GM12878 (cell line): ENCODE measurements around the gene TNRC6C. TPM values are rescaled to one million over a fixed set of nuclear protein-coding genes. Genes with fewer than 3 reads are reported as not detected.

ENCODE experiments used
- ATAC-seq: fragments of 200-7000 bp; cut with Tn5 transposase; 3 replicates; pipeline ENCODE4 v1.9.1; 2020; ENCODE audit warnings: mild to moderate bottlenecking, moderate library complexity
- BruUV-seq: library from RNA; stranded (reverse); fragments of 400-500 nt; replicated peaks from 2 replicates; lab custom pipeline; 2021; lab: Mats Ljungman, UMichigan
- CTCF ChIA-PET: fragments of 300-600 bp; sonication (Branson Sonifier 250); formaldehyde crosslinking; extraction: SDS; loops from one replicate; lab custom pipeline; 2021; ENCODE audit warnings: inconsistent platforms; lab: Yijun Ruan, JAX
- POLR2A ChIA-PET: fragments of 350-600 bp; formaldehyde crosslinking; extraction: SDS; loops from one replicate; lab custom pipeline; 2021; ENCODE audit warnings: inconsistent platforms; lab: Charles Lee
- RAD21 ChIA-PET: fragments of 300-600 bp; sonication (Branson Sonifier 250); formaldehyde crosslinking; loops from one replicate; lab custom pipeline; 2023; ENCODE audit warnings: antibody characterized with exemption; ENCODE audit not compliant: unreplicated experiment; lab: Charles Lee
- SMC1A ChIA-PET: fragments of 300-600 bp; sonication (Branson Sonifier 250); formaldehyde crosslinking; loops from one replicate; lab custom pipeline; 2023; ENCODE audit not compliant: unreplicated experiment, uncharacterized antibody; lab: Charles Lee
- DNase-seq: peaks from one replicate; pipeline ENCODE4 v3.0.0-alpha.2; 2011; ENCODE audit warnings: low read depth, low spot score
- FAIRE-seq: peaks from 3 replicates; lab custom pipeline; 2011; peaks lifted over from hg19 to GRCh38; lab: Jason Lieb, UNC
- H2AFZ ChIP-seq: 2 replicates; pipeline ENCODE4 v1.6.0; 2011; ENCODE audit warnings: low read depth, low read length, control low read depth; ENCODE audit not compliant: control insufficient read depth
- H3K27ac ChIP-seq: 2 replicates; pipeline ENCODE4 v1.5.1; 2011; ENCODE audit warnings: control low read depth; ENCODE audit not compliant: control insufficient read depth, insufficient read depth
- H3K27me3 ChIP-seq, 2 experiments: replicated peaks in 1 of 2; 2 replicates each; pipeline versions ENCODE4 v1.6.0 to v1.6.1; 2011; ENCODE audit warnings: low read length in 1 of 2; ENCODE audit not compliant: control insufficient read depth in 2 of 2, insufficient read depth in 2 of 2
- H3K36me3 ChIP-seq, 2 experiments: 2 replicates each; pipeline ENCODE4 v1.5.1; 2011; ENCODE audit warnings: low read length in 1 of 2; ENCODE audit not compliant: control insufficient read depth in 2 of 2, insufficient read depth in 2 of 2
- H3K4me1 ChIP-seq: 2 replicates; pipeline ENCODE4 v1.6.1; 2011; ENCODE audit warnings: mild to moderate bottlenecking, low read length, moderate library complexity, mixed read lengths; ENCODE audit not compliant: control insufficient read depth, insufficient read depth
- H3K4me2 ChIP-seq: 2 replicates; pipeline ENCODE4 v1.6.0; 2011; ENCODE audit warnings: control low read depth; ENCODE audit not compliant: control insufficient read depth, insufficient read depth
- H3K4me3 ChIP-seq: fragments of 200-600 bp; sonication (generic); 2 replicates; pipeline ENCODE4 v1.5.1; 2016
- H3K79me2 ChIP-seq: 2 replicates; pipeline ENCODE4 v1.6.0; 2011; ENCODE audit warnings: low read length; ENCODE audit not compliant: control insufficient read depth, insufficient read depth
- H3K9ac ChIP-seq: 2 replicates; pipeline ENCODE4 v1.8.0; 2011; ENCODE audit warnings: low read length, control low read depth, mixed read lengths; ENCODE audit not compliant: control insufficient read depth, insufficient read depth
- H3K9me3 ChIP-seq: replicated peaks from 3 replicates; pipeline ENCODE4 v1.5.1; 2011; ENCODE audit warnings: mild to moderate bottlenecking, low read length; ENCODE audit not compliant: control insufficient read depth, insufficient read depth
- H4K20me1 ChIP-seq: 2 replicates; pipeline ENCODE4 v1.6.0; 2011; ENCODE audit not compliant: control insufficient read depth, insufficient read depth
- BACH1 ChIP-seq: fragments of 450-650 bp; IDR thresholded peaks from 2 replicates; pipeline ENCODE4 v1.6.1; 2017; ENCODE audit warnings: mild to moderate bottlenecking, borderline replicate concordance
- EGR1 ChIP-seq, 2 experiments: IDR thresholded peaks; 1 replicate in 1 of 2; 2 replicates in 1 of 2; pipeline ENCODE4 v1.6.1; 2011 to 2012; ENCODE audit warnings: low read depth in 2 of 2, low read length in 2 of 2, borderline replicate concordance in 1 of 2, mild to moderate bottlenecking in 1 of 2, moderate library complexity in 1 of 2
- MTA3 ChIP-seq: IDR thresholded peaks from 2 replicates; pipeline ENCODE4 v1.6.1; 2012; ENCODE audit warnings: low read length, inconsistent platforms, borderline replicate concordance
- NFXL1 ChIP-seq: fragments of 450-650 bp; IDR thresholded peaks from 2 replicates; pipeline ENCODE4 v1.6.1; 2017; ENCODE audit warnings: antibody characterized with exemption, mild to moderate bottlenecking, borderline replicate concordance
- PML ChIP-seq: IDR thresholded peaks from 2 replicates; pipeline ENCODE4 v1.6.1; 2012; ENCODE audit warnings: low read length, inconsistent platforms
- POU2F2 ChIP-seq: IDR thresholded peaks from 3 replicates; pipeline ENCODE4 v1.6.1; 2011; ENCODE audit warnings: low read depth, mild to moderate bottlenecking, low read length, borderline replicate concordance
- RAD51 ChIP-seq: fragments of 450-650 bp; IDR thresholded peaks from 2 replicates; pipeline ENCODE4 v1.6.1; 2016; ENCODE audit warnings: moderate library complexity, mild to moderate bottlenecking, inconsistent platforms
- SPI1 ChIP-seq: IDR thresholded peaks from 2 replicates; pipeline ENCODE4 v1.6.1; 2011; ENCODE audit warnings: low read depth, mild to moderate bottlenecking, low read length, moderate library complexity, borderline replicate concordance; ENCODE audit not compliant: insufficient read depth
- YY1 ChIP-seq: IDR thresholded peaks from 2 replicates; pipeline ENCODE4 v1.6.1; 2011; ENCODE audit warnings: low read depth, mild to moderate bottlenecking, low read length
- WGBS: methylation state at CpG from one replicate; pipeline ENCODE4 v1.1.6; 2016; ENCODE audit warnings: low lambda C conversion rate; ENCODE audit not compliant: insufficient replicate concordance, insufficient coverage; ENCODE audit errors: missing lambda C conversion rate; 5-methylcytosine and 5-hydroxymethylcytosine counted together
- in situ Hi-C: fragments of 300-500 bp; cut with MboI; formaldehyde crosslinking; loops from 9 replicates; pipeline ENCODE4 v1.14.3; 2018; ENCODE audit warnings: mixed read lengths
- intact Hi-C: fragments of 100-400 bp; cut with micrococcal nuclease; formaldehyde crosslinking; loops from one replicate; pipeline ENCODE4 v1.14.2; 2022; ENCODE audit not compliant: unreplicated experiment
- polyA plus RNA-seq, 11 experiments: library from polyadenylated mRNA; depleted of rRNA in 4 of 11; unstranded in 6 of 11; stranded (reverse) in 5 of 11; fragments of >200 nt; fragmentation: Nextera tagmentation in 4 of 11; fragmentation: Illumina TruSeq in 1 of 11; extraction: Ambion mirVana in 4 of 11; extraction: Trizol in 1 of 11; gene quantifications; 1 replicate in 1 of 11; 2 replicates in 10 of 11; pipeline versions ENCODE4 v1.2.1 to v1.2.3, GENCODE V29; 2011 to 2016; ENCODE audit warnings: inconsistent platforms in 2 of 11, missing spikeins in 2 of 11, low read depth in 1 of 11
- total RNA-seq, 4 experiments: library from RNA; depleted of rRNA in 3 of 4; stranded (reverse); fragments of >200 nt in 3 of 4; fragmentation: Illumina TruSeq in 1 of 4; extraction: Trizol in 1 of 4; gene quantifications; 2 replicates each; pipeline versions ENCODE4 v1.2.1 to v1.2.3, GENCODE V29; 2013 to 2021
- TF ChIP-seq, protein P1 (sequence below): fragments of 450-650 bp; IDR thresholded peaks from 2 replicates; pipeline ENCODE4 v1.6.1; 2017; ENCODE audit warnings: mild to moderate bottlenecking

The TNRC6C gene
- total and polyA plus RNA-seq, 10 of the 15 experiments (the other 5 are each of a cell fraction or from before 2014, with no cell fraction given), result 0.40 to 6.1 (median 0.96) TPM

DNA sequence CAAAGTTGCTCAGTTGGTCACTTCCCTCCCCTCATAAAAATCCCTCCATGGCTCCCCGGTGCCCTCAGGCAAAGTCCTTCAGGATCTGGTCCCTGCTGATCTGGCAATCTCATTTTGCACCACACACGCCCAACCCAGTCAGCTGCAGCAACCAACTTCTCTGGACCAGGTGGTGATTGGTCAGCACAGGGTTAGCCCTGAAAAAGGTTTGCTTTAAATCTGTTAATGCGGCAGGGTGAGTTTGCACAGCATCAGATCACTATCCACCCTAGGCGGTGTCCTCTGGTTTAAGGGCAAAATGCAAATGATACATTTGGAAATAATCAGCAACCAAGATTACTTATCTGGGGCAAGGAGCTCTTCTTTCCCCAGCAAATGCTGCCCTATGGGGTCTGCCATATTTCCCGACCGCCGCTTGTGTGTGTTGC lies 42.9 kb upstream of the TNRC6C start:
- H3K9ac ChIP-seq, result no peak overlapping the region
- H3K9me3 ChIP-seq, result no peaks in the 10 kb centered on the region
- no peaks in the 10 kb centered on the region for H3K79me2 ChIP-seq
- no peaks in the 10 kb centered on the region for H4K20me1 ChIP-seq
- WGBS, result 53% methylated on average over 7 of the region's 7 CpGs
- SMC1A ChIA-PET, result interaction anchor here (0.6 to 1.4 kb wide), 4 partner anchors 16 to 141 kb away, joined by 3 to 5 read pairs (median 4); no protein-coding TSS in a partner anchor
- no peak overlapping the region for H3K4me3 ChIP-seq
- no TSS peak for BruUV-seq
- in situ Hi-C loops, result no loop called here
- DNase-seq (no peak), FAIRE-seq (no peak), ATAC-seq (no peak)
- no peak overlapping the region for H2AFZ ChIP-seq
- POLR2A ChIA-PET, result no interaction called here
- intact Hi-C loops, result no loop called here
- H3K4me1 ChIP-seq, result no peaks in the 10 kb centered on the region
- H3K36me3 ChIP-seq, result no peaks in the 10 kb centered on the region
- no peak for TF ChIP-seq BACH1
- no peak for TF ChIP-seq MTA3
- no peak for TF ChIP-seq PML
- TF ChIP-seq, protein P1, sequence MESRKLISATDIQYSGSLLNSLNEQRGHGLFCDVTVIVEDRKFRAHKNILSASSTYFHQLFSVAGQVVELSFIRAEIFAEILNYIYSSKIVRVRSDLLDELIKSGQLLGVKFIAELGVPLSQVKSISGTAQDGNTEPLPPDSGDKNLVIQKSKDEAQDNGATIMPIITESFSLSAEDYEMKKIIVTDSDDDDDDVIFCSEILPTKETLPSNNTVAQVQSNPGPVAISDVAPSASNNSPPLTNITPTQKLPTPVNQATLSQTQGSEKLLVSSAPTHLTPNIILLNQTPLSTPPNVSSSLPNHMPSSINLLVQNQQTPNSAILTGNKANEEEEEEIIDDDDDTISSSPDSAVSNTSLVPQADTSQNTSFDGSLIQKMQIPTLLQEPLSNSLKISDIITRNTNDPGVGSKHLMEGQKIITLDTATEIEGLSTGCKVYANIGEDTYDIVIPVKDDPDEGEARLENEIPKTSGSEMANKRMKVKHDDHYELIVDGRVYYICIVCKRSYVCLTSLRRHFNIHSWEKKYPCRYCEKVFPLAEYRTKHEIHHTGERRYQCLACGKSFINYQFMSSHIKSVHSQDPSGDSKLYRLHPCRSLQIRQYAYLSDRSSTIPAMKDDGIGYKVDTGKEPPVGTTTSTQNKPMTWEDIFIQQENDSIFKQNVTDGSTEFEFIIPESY, result no peak
- no peak for TF ChIP-seq SPI1
- TF ChIP-seq POU2F2, result no peak
- TF ChIP-seq NFXL1, result no peak
- no peak for TF ChIP-seq RAD51
- TF ChIP-seq YY1, result no peak
- TF ChIP-seq EGR1 (IDR thresholded peaks at IDR 0.05; ENCODE audit: borderline replicate concordance in 1 of 2, low read depth in 2 of 2, low read length in 2 of 2), result no peak
- CTCF ChIA-PET, result interaction anchor here (1.5 to 3.9 kb wide), 3 partner anchors 98 to 144 kb away, joined by 3 to 20 read pairs (median 5); no protein-coding TSS in a partner anchor
- RAD21 ChIA-PET, result no interaction called here
- H3K27me3 ChIP-seq, result peaks cover 0 to 2% of the 10 kb centered on the region in 2 experiments; a peak in 2 of 4 replicates
- no peak overlapping the region for H3K27ac ChIP-seq
- H3K4me2 ChIP-seq, result no peak overlapping the region
